GM12864 (cell line): ENCODE data around the gene USP46.

Source experiments
- DNase-seq: peaks from one replicate; pipeline ENCODE4 v3.0.0-alpha.2; 2011; ENCODE audit warnings: low read depth
- H3K4me3 ChIP-seq: 2 replicates; pipeline ENCODE4 v1.5.1; 2011; ENCODE audit warnings: mild to moderate bottlenecking, low read depth, low read length, control low read depth
- CTCF ChIP-seq: IDR thresholded peaks from 2 replicates; pipeline ENCODE4 v1.5.1; 2011; ENCODE audit warnings: low read depth, mild to moderate bottlenecking, moderate library complexity, low read length, control low read depth, inconsistent platforms; ENCODE audit errors: missing control alignments

USP46 gene

GRCh38 chr4:52572936-52573485 is 86.1 kb downstream of the USP46 start:
- DNase-seq: no peak
- H3K4me3 ChIP-seq: no peak overlapping the region
- TF ChIP-seq CTCF: no peak

- DNase-seq: no peak
- H3K4me3 ChIP-seq: no peak overlapping the region
- no peak for TF ChIP-seq CTCF
Measured at GRCh38 chr4:52568351-52568750, 90.8 kb downstream of the USP46 start.

GRCh38 chr4:52566136-52567031 is 92.7 kb downstream of the USP46 start:
- TF ChIP-seq CTCF: no peak
- H3K4me3 ChIP-seq: no peak overlapping the region
- no peak for DNase-seq

GRCh38 chr4:52560844-52561280 is 98.2 kb downstream of the USP46 start:
- DNase-seq: no peak
- H3K4me3 ChIP-seq: no peak overlapping the region
- TF ChIP-seq CTCF: no peak

GRCh38 chr4:52555356-52555716 is 103.8 kb downstream of the USP46 start:
- DNase-seq: no peak
- H3K4me3 ChIP-seq: no peak overlapping the region
- TF ChIP-seq CTCF: no peak

GRCh38 chr4:52554612-52555355 is 104.3 kb downstream of the USP46 start:
- TF ChIP-seq CTCF: no peak
- H3K4me3 ChIP-seq: no peak overlapping the region
- no peak for DNase-seq
